ENCODE measurements around the gene CENPH. TPM values are rescaled to one million over a fixed set of nuclear protein-coding genes. Genes with fewer than 3 reads are reported as not detected.

Gene CENPH
- total and polyA plus RNA-seq, 2 of the 13 experiments (the other 11 are each of a cell fraction or from before 2014, with no cell fraction given): 11.2 to 28.8 TPM

DNA sequence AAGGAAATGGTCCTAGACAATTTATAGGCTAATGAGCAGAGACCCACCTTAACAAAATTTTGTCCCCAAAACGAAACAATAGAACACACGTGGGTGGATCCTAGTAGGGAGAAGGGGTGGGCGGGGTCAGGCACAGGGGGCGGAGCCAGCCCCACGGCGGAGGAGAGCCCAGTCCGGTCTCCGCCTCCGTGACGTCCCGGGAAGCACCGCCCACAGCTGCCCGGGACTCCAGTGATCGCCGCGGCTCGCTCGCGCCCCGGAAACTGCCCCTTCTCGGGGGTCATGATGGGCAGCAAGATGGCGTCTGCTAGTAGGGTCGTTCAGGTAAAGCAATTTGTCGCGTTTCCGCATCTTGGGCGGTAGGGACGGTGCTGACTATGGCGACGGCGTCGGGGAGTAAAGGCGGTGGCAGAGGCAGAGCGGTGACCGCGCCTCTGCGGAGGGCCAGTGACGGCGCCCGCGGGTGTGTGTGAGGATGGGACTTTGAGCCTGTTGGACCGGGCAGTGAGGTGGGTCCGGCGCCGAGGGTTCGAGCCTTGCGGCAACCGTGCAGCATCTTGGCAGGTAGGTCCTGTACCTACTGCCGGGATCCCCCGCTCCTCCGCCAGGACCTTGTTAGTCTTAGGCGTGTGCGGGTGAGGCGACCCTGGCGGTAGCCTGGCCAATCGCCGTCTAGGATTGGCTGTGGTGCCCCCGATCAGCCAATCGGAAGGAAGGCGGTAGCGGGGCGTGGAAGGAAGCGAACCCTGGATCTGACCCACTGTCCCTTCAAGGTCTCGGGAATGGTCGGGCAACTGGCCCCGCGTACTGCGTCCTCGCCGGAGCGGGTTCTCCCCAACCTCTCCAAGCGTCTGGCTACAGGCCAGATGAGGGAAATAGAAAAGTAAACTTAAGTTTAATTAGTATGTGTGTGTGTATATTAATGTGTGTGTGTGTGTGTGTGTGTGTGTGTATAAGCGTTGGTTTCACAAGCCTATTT, 28.5 kb downstream of the CENPH start (continued):
- TF ChIP-seq ZNF580 (CRISPR knock-in tag; IDR thresholded peaks at IDR 0.05; ENCODE audit: borderline replicate concordance, low read depth): peak; percentile 85
- TF ChIP-seq ZNF883 (CRISPR knock-in tag; IDR thresholded peaks at IDR 0.05; ENCODE audit: not compliant biosample characterization): peak; percentile 73
- peak; percentile 92; the same call in 1 of the 2 replicates for TF ChIP-seq ZNF839 (CRISPR knock-in tag; IDR thresholded peaks at IDR 0.05; ENCODE audit: borderline replicate concordance)
- TF ChIP-seq, protein P1, sequence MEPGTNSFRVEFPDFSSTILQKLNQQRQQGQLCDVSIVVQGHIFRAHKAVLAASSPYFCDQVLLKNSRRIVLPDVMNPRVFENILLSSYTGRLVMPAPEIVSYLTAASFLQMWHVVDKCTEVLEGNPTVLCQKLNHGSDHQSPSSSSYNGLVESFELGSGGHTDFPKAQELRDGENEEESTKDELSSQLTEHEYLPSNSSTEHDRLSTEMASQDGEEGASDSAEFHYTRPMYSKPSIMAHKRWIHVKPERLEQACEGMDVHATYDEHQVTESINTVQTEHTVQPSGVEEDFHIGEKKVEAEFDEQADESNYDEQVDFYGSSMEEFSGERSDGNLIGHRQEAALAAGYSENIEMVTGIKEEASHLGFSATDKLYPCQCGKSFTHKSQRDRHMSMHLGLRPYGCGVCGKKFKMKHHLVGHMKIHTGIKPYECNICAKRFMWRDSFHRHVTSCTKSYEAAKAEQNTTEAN (CRISPR knock-in tag; conservative IDR thresholded peaks at IDR 0.05): no peak
- TF ChIP-seq KDM1A (CRISPR knock-in tag; IDR thresholded peaks at IDR 0.05): no peak
- no peak for TF ChIP-seq EHMT2 (IDR thresholded peaks at IDR 0.05; ENCODE audit: borderline replicate concordance, low read depth, low read length)
- peak; percentile 94 for TF ChIP-seq ZNF713 (CRISPR knock-in tag; IDR thresholded peaks at IDR 0.05)
- TF ChIP-seq, protein P2, sequence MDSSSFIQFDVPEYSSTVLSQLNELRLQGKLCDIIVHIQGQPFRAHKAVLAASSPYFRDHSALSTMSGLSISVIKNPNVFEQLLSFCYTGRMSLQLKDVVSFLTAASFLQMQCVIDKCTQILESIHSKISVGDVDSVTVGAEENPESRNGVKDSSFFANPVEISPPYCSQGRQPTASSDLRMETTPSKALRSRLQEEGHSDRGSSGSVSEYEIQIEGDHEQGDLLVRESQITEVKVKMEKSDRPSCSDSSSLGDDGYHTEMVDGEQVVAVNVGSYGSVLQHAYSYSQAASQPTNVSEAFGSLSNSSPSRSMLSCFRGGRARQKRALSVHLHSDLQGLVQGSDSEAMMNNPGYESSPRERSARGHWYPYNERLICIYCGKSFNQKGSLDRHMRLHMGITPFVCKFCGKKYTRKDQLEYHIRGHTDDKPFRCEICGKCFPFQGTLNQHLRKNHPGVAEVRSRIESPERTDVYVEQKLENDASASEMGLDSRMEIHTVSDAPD (CRISPR knock-in tag; IDR thresholded peaks at IDR 0.05): peak; percentile 76; the same call in 1 of the 2 replicates
- peak; percentile 85 for TF ChIP-seq ZFP90 (CRISPR knock-in tag; IDR thresholded peaks at IDR 0.05; ENCODE audit: borderline replicate concordance)
- TF ChIP-seq, protein P3, sequence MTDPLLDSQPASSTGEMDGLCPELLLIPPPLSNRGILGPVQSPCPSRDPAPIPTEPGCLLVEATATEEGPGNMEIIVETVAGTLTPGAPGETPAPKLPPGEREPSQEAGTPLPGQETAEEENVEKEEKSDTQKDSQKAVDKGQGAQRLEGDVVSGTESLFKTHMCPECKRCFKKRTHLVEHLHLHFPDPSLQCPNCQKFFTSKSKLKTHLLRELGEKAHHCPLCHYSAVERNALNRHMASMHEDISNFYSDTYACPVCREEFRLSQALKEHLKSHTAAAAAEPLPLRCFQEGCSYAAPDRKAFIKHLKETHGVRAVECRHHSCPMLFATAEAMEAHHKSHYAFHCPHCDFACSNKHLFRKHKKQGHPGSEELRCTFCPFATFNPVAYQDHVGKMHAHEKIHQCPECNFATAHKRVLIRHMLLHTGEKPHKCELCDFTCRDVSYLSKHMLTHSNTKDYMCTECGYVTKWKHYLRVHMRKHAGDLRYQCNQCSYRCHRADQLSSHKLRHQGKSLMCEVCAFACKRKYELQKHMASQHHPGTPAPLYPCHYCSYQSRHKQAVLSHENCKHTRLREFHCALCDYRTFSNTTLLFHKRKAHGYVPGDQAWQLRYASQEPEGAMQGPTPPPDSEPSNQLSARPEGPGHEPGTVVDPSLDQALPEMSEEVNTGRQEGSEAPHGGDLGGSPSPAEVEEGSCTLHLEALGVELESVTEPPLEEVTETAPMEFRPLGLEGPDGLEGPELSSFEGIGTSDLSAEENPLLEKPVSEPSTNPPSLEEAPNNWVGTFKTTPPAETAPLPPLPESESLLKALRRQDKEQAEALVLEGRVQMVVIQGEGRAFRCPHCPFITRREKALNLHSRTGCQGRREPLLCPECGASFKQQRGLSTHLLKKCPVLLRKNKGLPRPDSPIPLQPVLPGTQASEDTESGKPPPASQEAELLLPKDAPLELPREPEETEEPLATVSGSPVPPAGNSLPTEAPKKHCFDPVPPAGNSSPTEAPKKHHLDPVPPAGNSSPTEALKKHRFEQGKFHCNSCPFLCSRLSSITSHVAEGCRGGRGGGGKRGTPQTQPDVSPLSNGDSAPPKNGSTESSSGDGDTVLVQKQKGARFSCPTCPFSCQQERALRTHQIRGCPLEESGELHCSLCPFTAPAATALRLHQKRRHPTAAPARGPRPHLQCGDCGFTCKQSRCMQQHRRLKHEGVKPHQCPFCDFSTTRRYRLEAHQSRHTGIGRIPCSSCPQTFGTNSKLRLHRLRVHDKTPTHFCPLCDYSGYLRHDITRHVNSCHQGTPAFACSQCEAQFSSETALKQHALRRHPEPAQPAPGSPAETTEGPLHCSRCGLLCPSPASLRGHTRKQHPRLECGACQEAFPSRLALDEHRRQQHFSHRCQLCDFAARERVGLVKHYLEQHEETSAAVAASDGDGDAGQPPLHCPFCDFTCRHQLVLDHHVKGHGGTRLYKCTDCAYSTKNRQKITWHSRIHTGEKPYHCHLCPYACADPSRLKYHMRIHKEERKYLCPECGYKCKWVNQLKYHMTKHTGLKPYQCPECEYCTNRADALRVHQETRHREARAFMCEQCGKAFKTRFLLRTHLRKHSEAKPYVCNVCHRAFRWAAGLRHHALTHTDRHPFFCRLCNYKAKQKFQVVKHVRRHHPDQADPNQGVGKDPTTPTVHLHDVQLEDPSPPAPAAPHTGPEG (CRISPR knock-in tag; IDR thresholded peaks at IDR 0.05): no peak
- TF ChIP-seq, protein P4, sequence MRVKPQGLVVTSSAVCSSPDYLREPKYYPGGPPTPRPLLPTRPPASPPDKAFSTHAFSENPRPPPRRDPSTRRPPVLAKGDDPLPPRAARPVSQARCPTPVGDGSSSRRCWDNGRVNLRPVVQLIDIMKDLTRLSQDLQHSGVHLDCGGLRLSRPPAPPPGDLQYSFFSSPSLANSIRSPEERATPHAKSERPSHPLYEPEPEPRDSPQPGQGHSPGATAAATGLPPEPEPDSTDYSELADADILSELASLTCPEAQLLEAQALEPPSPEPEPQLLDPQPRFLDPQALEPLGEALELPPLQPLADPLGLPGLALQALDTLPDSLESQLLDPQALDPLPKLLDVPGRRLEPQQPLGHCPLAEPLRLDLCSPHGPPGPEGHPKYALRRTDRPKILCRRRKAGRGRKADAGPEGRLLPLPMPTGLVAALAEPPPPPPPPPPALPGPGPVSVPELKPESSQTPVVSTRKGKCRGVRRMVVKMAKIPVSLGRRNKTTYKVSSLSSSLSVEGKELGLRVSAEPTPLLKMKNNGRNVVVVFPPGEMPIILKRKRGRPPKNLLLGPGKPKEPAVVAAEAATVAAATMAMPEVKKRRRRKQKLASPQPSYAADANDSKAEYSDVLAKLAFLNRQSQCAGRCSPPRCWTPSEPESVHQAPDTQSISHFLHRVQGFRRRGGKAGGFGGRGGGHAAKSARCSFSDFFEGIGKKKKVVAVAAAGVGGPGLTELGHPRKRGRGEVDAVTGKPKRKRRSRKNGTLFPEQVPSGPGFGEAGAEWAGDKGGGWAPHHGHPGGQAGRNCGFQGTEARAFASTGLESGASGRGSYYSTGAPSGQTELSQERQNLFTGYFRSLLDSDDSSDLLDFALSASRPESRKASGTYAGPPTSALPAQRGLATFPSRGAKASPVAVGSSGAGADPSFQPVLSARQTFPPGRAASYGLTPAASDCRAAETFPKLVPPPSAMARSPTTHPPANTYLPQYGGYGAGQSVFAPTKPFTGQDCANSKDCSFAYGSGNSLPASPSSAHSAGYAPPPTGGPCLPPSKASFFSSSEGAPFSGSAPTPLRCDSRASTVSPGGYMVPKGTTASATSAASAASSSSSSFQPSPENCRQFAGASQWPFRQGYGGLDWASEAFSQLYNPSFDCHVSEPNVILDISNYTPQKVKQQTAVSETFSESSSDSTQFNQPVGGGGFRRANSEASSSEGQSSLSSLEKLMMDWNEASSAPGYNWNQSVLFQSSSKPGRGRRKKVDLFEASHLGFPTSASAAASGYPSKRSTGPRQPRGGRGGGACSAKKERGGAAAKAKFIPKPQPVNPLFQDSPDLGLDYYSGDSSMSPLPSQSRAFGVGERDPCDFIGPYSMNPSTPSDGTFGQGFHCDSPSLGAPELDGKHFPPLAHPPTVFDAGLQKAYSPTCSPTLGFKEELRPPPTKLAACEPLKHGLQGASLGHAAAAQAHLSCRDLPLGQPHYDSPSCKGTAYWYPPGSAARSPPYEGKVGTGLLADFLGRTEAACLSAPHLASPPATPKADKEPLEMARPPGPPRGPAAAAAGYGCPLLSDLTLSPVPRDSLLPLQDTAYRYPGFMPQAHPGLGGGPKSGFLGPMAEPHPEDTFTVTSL (CRISPR knock-in tag; IDR thresholded peaks at IDR 0.05; ENCODE audit: borderline replicate concordance): peak; percentile 52; the same call in 1 of the 2 replicates
- TF ChIP-seq MLLT10 (CRISPR knock-in tag; IDR thresholded peaks at IDR 0.05): no peak

Data from HepG2 (cell line).